DOHH2 (cell line): ENCODE data around the gene RNF111.

Experiments
- EZH2phosphoT487 ChIP-seq: fragments of 200-600 bp; sonication (generic); IDR thresholded peaks from 2 replicates; pipeline ENCODE4 v1.6.1; 2017; ENCODE audit warnings: borderline replicate concordance, mild to moderate bottlenecking, antibody characterized with exemption, low read length, moderate library complexity, mixed read lengths
- TF ChIP-seq, protein P1 (sequence below): fragments of 200-600 bp; sonication (generic); IDR thresholded peaks from one replicate; pipeline ENCODE4 v1.5.1; 2014; ENCODE audit warnings: antibody characterized with exemption, mild to moderate bottlenecking, low read depth, low read length; ENCODE audit not compliant: poor library complexity, severe bottlenecking

- TF ChIP-seq, protein P1, sequence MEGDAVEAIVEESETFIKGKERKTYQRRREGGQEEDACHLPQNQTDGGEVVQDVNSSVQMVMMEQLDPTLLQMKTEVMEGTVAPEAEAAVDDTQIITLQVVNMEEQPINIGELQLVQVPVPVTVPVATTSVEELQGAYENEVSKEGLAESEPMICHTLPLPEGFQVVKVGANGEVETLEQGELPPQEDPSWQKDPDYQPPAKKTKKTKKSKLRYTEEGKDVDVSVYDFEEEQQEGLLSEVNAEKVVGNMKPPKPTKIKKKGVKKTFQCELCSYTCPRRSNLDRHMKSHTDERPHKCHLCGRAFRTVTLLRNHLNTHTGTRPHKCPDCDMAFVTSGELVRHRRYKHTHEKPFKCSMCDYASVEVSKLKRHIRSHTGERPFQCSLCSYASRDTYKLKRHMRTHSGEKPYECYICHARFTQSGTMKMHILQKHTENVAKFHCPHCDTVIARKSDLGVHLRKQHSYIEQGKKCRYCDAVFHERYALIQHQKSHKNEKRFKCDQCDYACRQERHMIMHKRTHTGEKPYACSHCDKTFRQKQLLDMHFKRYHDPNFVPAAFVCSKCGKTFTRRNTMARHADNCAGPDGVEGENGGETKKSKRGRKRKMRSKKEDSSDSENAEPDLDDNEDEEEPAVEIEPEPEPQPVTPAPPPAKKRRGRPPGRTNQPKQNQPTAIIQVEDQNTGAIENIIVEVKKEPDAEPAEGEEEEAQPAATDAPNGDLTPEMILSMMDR: no peak
- TF ChIP-seq EZH2phosphoT487: no peak
These were observed 54.6 kb downstream of the RNF111 start for GRCh38 chr15:59042041-59042440.
